ENCODE results near the gene HNRNPM. TPM values are rescaled to one million over a fixed set of nuclear protein-coding genes. Genes with fewer than 3 reads are reported as not detected.

Gene HNRNPM
- total RNA-seq, 4 donors from 2014 or later: 42.5 to 74.6 (median 57.8) TPM

- Histone ChIP-seq H3K27me3 (no peaks in the 10 kb centered on the region), H3K27ac (no peak overlapping the region), H3K9me3 (no peaks in the 10 kb centered on the region), H3K4me1 (peaks cover 51 to 58% of the 10 kb centered on the region in 2 donors), H3K4me3 (no peak overlapping the region), H3K36me3 (peaks cover 0 to 50% of the 10 kb centered on the region in 2 donors)
- in situ Hi-C loops (cut with MboI; ENCODE audit: low sequenced_read_pairs in 4 of 4) (no loop called here), intact Hi-C loops (cut with DNase I; ENCODE audit: low total_unique reads) (no loop called here)
- DNase-seq (no peak), ATAC-seq (no peak)
- TF ChIP-seq POLR2A (IDR thresholded peaks at IDR 0.05) (no peak), CTCF (IDR thresholded peaks at IDR 0.05 in 4 of 5, conservative IDR thresholded peaks at IDR 0.05 in 1 of 5) (no peak)
Measured at GRCh38 chr19:8463365-8463764, 18.6 kb downstream of the HNRNPM start.

GRCh38 chr19:8466018-8466417, 21.2 kb downstream of the HNRNPM start:
- ATAC-seq (no peak), DNase-seq (no peak)
- Histone ChIP-seq H3K4me1 (peaks cover 25 to 31% of the 10 kb centered on the region in 2 donors), H3K4me3 (no peak overlapping the region), H3K27me3 (no peaks in the 10 kb centered on the region), H3K9me3 (no peaks in the 10 kb centered on the region), H3K36me3 (peaks cover 0 to 74% of the 10 kb centered on the region in 2 donors), H3K27ac (no peak overlapping the region)
- intact Hi-C loops (cut with DNase I; ENCODE audit: low total_unique reads): no loop called here
- in situ Hi-C loops (cut with MboI; ENCODE audit: low sequenced_read_pairs in 4 of 4): no loop called here
- no peak for TF ChIP-seq CTCF (IDR thresholded peaks at IDR 0.05 in 4 of 5, conservative IDR thresholded peaks at IDR 0.05 in 1 of 5)
- no peak for TF ChIP-seq POLR2A (IDR thresholded peaks at IDR 0.05)

GRCh38 chr19:8468124-8468523, 23.3 kb downstream of the HNRNPM start:
- no peaks in the 10 kb centered on the region for H3K9me3 ChIP-seq

GRCh38 chr19:8468761-8469373, 24.1 kb downstream of the HNRNPM start:
- H3K4me3 ChIP-seq: no peak overlapping the region
- DNase-seq (no peak), ATAC-seq (no peak)
- H3K4me1 ChIP-seq: peaks cover 0 to 3% of the 10 kb centered on the region in 2 donors
- H3K36me3 ChIP-seq: peaks cover 0 to 98% of the 10 kb centered on the region in 2 donors
- TF ChIP-seq POLR2A (IDR thresholded peaks at IDR 0.05) (no peak), CTCF (IDR thresholded peaks at IDR 0.05 in 4 of 5, conservative IDR thresholded peaks at IDR 0.05 in 1 of 5) (no peak)
- intact Hi-C loops (cut with DNase I; ENCODE audit: low total_unique reads) (no loop called here), in situ Hi-C loops (cut with MboI; ENCODE audit: low sequenced_read_pairs in 4 of 4) (no loop called here)
- H3K27ac ChIP-seq: no peak overlapping the region
- H3K9me3 ChIP-seq: no peaks in the 10 kb centered on the region
- no peaks in the 10 kb centered on the region for H3K27me3 ChIP-seq

More at GRCh38 chr19:8468124-8468523, 23.3 kb downstream of the HNRNPM start:
- ATAC-seq (no peak), DNase-seq (no peak)
- Histone ChIP-seq H3K27ac (no peak overlapping the region), H3K4me3 (no peak overlapping the region), H3K27me3 (no peaks in the 10 kb centered on the region), H3K36me3 (peaks cover 0 to 96% of the 10 kb centered on the region in 2 donors), H3K4me1 (peaks cover 4 to 10% of the 10 kb centered on the region in 2 donors)
- intact Hi-C loops (cut with DNase I; ENCODE audit: low total_unique reads): no loop called here
- in situ Hi-C loops (cut with MboI; ENCODE audit: low sequenced_read_pairs in 4 of 4): no loop called here
- TF ChIP-seq CTCF (IDR thresholded peaks at IDR 0.05 in 4 of 5, conservative IDR thresholded peaks at IDR 0.05 in 1 of 5) (no peak), POLR2A (IDR thresholded peaks at IDR 0.05) (no peak)
